Uterus (tissue), 4 donors: ENCODE results near the gene CACNA1A. TPM values are rescaled to one million over a fixed set of nuclear protein-coding genes. Genes with fewer than 3 reads are reported as not detected.
A peak's percentile ranks its signal among the peaks of the same experiment; 100 is the strongest.
"Not testable (repeated sequence)": the region's sequence is repeated elsewhere in the genome, so short reads cannot be mapped to it uniquely, and the experiment has no call there.

ENCODE experiments used
- DNase-seq, 2 donors: peaks; one replicate each; pipeline ENCODE4 v3.0.0-alpha.2; 2019 to 2020
- H3K27ac ChIP-seq, 2 donors: fragments of 200-600 bp; sonication (generic); 1 replicate in 1 of 2; 2 replicates in 1 of 2; pipeline ENCODE4 v1.5.1; 2016 to 2018
- H3K27me3 ChIP-seq, 2 donors: fragments of 200-600 bp; sonication (generic); one replicate each; pipeline ENCODE4 v1.5.1; 2018 to 2019; ENCODE audit warnings: control low read depth in 1 of 2
- H3K36me3 ChIP-seq, 2 donors: fragments of 200-600 bp; sonication (generic); one replicate each; pipeline ENCODE4 v1.5.1; 2019; ENCODE audit warnings: control low read depth in 1 of 2
- H3K4me1 ChIP-seq, 2 donors: fragments of 200-600 bp; sonication (generic); one replicate each; pipeline ENCODE4 v1.5.1; 2018 to 2019; ENCODE audit warnings: control low read depth in 1 of 2
- H3K4me3 ChIP-seq, 2 donors: fragments of 200-600 bp; sonication (generic); 1 replicate in 1 of 2; 2 replicates in 1 of 2; pipeline ENCODE4 v1.5.1; 2018 to 2019; ENCODE audit warnings: mild to moderate bottlenecking in 1 of 2
- H3K9me3 ChIP-seq, 2 donors: fragments of 200-600 bp; sonication (generic); one replicate each; pipeline ENCODE4 v1.5.1; 2019; ENCODE audit warnings: control low read depth in 1 of 2
- POLR2A ChIP-seq, 2 donors: fragments of 450-650 bp; IDR thresholded peaks; one replicate each; pipeline ENCODE4 v1.6.1; 2016; ENCODE audit warnings: antibody characterized with exemption in 2 of 2, mild to moderate bottlenecking in 1 of 2, moderate library complexity in 1 of 2
- intact Hi-C: fragments of 100-400 bp; cut with DNase I; formaldehyde crosslinking; loops from one replicate; pipeline ENCODE4 v1.15.1; 2023; ENCODE audit warnings: low total_unique reads
- total RNA-seq, 4 donors: library from RNA; depleted of rRNA in 3 of 4; stranded (reverse); fragments of >200 nt in 3 of 4; gene quantifications; one replicate each; pipeline versions ENCODE4 v1.1.0 to v1.2.4, GENCODE V29; 2014 to 2023
- TF ChIP-seq, protein P1 (sequence below), 4 experiments: fragments of 200-600 bp in 2 of 4; fragments of 450-650 bp in 2 of 4; sonication (generic) in 2 of 4; IDR thresholded peaks; one replicate each; pipeline ENCODE4 v1.5.1; 2016 to 2019; ENCODE audit warnings: antibody characterized with exemption in 4 of 4, mild to moderate bottlenecking in 2 of 4, moderate library complexity in 1 of 4
- donor health status: DM: yes; HTN: yes; CAD: no.

The CACNA1A gene
- total RNA-seq, 4 donors from 2014 or later: 0.77 to 5.8 (median 0.96) TPM

DNA sequence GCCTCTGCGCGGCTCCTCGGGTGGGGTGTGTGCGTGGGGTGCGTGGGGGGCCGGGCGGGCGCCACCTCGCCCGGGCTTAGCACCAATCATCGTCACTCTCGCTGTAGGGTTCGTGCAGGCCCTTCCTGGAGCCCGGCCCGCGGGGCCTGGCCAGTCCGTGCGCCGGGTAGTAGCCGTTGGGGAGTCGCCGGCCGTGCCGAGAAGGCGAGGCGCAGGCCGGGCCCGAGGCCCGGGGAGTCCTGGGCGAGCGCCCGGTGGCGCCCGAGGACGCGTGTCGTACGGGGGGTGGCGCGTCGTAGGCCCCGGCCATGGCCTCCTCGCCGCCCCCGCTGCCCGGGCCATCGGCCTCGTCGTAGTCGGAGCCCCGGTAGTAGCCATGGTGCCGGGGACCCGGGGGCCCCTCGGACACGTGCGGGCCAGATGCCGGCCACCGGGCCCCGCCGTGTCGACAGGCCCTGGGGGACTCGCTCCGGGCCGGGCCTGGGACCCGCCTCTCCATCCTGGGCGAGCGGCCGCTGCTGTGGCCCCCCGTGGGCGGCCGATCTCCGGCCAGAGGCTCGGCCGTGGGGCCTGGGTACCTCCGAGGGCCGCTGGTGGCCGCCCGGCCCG lies 298.9 kb downstream of the CACNA1A start:
- H3K36me3 ChIP-seq: no peaks in the 10 kb centered on the region
- DNase-seq: peak; percentile 35 to 41
- no peaks in the 10 kb centered on the region for H3K9me3 ChIP-seq
- intact Hi-C loops: no loop called here
- H3K27me3 ChIP-seq: no peaks in the 10 kb centered on the region
- peak overlapping the region; percentile 36 to 37 for H3K4me3 ChIP-seq
- no peaks in the 10 kb centered on the region for H3K4me1 ChIP-seq
- TF ChIP-seq, protein P1, sequence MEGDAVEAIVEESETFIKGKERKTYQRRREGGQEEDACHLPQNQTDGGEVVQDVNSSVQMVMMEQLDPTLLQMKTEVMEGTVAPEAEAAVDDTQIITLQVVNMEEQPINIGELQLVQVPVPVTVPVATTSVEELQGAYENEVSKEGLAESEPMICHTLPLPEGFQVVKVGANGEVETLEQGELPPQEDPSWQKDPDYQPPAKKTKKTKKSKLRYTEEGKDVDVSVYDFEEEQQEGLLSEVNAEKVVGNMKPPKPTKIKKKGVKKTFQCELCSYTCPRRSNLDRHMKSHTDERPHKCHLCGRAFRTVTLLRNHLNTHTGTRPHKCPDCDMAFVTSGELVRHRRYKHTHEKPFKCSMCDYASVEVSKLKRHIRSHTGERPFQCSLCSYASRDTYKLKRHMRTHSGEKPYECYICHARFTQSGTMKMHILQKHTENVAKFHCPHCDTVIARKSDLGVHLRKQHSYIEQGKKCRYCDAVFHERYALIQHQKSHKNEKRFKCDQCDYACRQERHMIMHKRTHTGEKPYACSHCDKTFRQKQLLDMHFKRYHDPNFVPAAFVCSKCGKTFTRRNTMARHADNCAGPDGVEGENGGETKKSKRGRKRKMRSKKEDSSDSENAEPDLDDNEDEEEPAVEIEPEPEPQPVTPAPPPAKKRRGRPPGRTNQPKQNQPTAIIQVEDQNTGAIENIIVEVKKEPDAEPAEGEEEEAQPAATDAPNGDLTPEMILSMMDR (IDR thresholded peaks at IDR 0.05): no peak
- peak in 1 of 2 donors; percentile 12 for TF ChIP-seq POLR2A (IDR thresholded peaks at IDR 0.05)
- H3K27ac ChIP-seq: peak overlapping the region; percentile 86 to 89

DNA sequence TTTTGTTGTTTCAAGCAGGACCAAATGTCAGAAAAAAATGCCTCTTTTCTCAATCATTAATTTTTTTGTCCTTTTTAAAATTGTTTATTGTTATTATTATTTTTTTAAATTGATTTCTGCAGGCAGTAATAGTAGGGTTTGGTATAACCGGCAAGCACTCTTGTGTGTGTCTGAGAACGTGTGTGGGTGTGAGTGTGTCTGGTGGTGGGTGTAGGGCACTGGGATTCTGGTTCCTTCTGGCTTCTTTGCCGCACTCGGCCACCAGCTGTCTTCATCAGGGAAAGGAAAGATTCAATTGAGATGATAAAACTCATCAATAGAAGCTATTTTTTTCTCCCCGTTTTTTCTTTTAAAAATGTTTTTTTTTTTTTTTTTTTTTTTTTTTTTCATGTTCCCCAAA lies 299.7 kb downstream of the CACNA1A start:
- peak overlapping the region; percentile 86 to 89 for H3K27ac ChIP-seq
- intact Hi-C loops: no loop called here
- no peaks in the 10 kb centered on the region for H3K4me1 ChIP-seq
- H3K4me3 ChIP-seq: no peak overlapping the region
- no peaks in the 10 kb centered on the region for H3K27me3 ChIP-seq
- H3K9me3 ChIP-seq: no peaks in the 10 kb centered on the region
- DNase-seq: no peak
- TF ChIP-seq POLR2A (IDR thresholded peaks at IDR 0.05): no peak
- TF ChIP-seq, protein P1 (IDR thresholded peaks at IDR 0.05): no peak
- no peaks in the 10 kb centered on the region for H3K36me3 ChIP-seq

DNA sequence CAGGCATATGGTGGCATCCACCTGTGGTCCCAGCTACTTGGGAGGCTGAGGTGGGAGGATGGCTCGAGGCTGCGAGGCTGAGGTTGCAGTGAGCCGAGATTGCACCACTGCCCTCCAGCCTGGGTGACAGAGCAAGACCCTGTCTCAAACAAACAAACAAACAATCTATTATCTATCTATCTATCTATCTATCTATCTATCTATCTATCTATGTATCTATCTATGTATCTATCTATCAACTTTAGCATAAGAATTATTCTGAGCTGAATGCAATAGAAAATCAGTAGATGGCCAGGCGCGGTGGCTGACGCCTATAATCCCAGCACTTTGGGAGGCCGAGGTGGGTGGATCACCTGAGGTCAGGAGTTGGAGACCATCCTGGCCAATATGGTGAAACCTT lies 304.2 kb downstream of the CACNA1A start:
- intact Hi-C loops, H3K27ac ChIP-seq, H3K4me1 ChIP-seq, H3K36me3 ChIP-seq, H3K27me3 ChIP-seq, H3K9me3 ChIP-seq, H3K4me3 ChIP-seq, DNase-seq: not testable (repeated sequence)

DNA sequence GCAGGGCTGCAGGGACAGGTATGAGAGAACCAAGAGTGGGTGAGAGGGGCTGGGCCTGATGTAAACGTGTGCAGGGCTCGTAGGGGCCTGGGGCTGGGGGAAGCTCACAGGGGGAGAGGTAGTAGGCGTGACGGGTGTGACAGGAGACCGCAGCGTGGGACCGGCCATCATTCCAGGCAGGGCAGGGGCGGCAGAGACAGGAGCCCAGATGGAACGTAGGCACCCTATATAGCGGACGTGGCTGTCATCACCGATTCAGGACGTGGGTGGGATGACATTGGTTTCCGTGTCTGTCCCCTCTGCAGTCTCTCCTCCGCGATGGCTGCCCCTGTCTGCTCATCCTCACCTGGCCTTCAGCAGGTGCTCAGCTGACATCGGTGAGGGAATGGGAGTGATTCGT lies 307.6 kb downstream of the CACNA1A start:
- Histone ChIP-seq H3K27ac (no peak overlapping the region), H3K9me3 (no peaks in the 10 kb centered on the region), H3K4me3 (no peak overlapping the region), H3K27me3 (no peaks in the 10 kb centered on the region), H3K36me3 (no peaks in the 10 kb centered on the region), H3K4me1 (no peaks in the 10 kb centered on the region)
- intact Hi-C loops: no loop called here
- DNase-seq: no peak
- TF ChIP-seq, protein P1 (IDR thresholded peaks at IDR 0.05): no peak
- no peak for TF ChIP-seq POLR2A (IDR thresholded peaks at IDR 0.05)

DNA sequence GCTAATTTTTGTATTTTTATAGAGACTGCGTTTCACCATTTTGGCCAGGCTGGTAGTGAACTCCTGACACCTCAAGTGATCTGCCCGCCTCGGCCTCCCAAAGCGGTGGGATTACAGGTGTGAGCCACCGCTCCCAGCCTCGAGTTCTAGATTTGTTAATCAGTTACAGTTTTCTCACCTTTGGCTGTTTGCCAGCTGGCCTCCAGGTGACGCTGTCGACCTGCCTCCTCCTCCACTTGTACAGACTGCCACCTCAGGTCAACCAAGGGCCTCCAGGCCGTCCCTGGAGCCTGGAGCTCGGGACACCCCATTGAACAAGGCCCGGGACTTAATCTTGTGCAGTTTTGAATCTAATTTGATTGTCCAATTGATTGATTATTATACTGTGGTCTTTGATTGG lies 310.6 kb downstream of the CACNA1A start:
- Histone ChIP-seq H3K4me3 (no peak overlapping the region), H3K27ac (no peak overlapping the region), H3K36me3 (no peaks in the 10 kb centered on the region), H3K27me3 (no peaks in the 10 kb centered on the region), H3K9me3 (no peaks in the 10 kb centered on the region), H3K4me1 (no peaks in the 10 kb centered on the region)
- no peak for DNase-seq
- no peak for TF ChIP-seq POLR2A (IDR thresholded peaks at IDR 0.05)
- TF ChIP-seq, protein P1 (IDR thresholded peaks at IDR 0.05): no peak
- intact Hi-C loops: no loop called here
